ENCODE measurements around the gene CATSPERB. TPM values are rescaled to one million over a fixed set of nuclear protein-coding genes. Genes with fewer than 3 reads are reported as not detected.

Gene CATSPERB
- total and polyA plus RNA-seq, 2 experiments from 2014 or later: 0.27 to 0.38 TPM

DNA sequence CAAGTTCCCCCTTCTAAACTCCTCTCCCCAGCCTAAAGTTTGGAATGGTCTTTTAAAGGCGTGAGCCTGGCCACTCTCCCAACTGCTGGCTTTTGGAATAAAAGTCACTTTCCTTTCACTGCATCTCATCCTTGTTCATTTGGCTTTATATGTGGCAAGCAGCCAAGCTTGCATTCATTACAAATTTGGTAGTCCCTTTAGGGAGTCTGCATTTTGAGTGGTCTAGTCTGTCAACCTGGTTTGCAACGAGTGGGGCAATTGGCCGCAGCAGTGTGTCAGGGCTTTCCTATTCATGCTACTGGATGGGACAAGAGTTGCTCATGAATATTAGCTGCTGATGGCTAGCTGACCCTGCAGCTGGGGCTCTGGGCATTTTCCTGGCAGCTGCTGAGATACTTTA is 57.0 kb downstream of the CATSPERB start:
- TF ChIP-seq, protein P1, sequence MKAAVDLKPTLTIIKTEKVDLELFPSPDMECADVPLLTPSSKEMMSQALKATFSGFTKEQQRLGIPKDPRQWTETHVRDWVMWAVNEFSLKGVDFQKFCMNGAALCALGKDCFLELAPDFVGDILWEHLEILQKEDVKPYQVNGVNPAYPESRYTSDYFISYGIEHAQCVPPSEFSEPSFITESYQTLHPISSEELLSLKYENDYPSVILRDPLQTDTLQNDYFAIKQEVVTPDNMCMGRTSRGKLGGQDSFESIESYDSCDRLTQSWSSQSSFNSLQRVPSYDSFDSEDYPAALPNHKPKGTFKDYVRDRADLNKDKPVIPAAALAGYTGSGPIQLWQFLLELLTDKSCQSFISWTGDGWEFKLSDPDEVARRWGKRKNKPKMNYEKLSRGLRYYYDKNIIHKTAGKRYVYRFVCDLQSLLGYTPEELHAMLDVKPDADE (IDR thresholded peaks at IDR 0.05): no peak
- Mint-ChIP-seq H3K27ac (no peak overlapping the region), H3K36me3 (ENCODE audit: low read depth) (peaks cover 19% of the 10 kb centered on the region; the same call in 2 of the 3 replicates), H3K27me3 (ENCODE audit: insufficient read depth, low read depth, poor library complexity) (no peaks in the 10 kb centered on the region), H3K9me3 (peaks cover 53% of the 10 kb centered on the region), H3K4me1 (no peaks in the 10 kb centered on the region), H3K4me3 (no peak overlapping the region)
- Histone ChIP-seq H3K9me2 (ENCODE audit: insufficient read depth) (no peaks in the 10 kb centered on the region; the same call in 1 of the 2 replicates), H3K79me2 (replicated peaks; ENCODE audit: insufficient read depth) (no peaks in the 10 kb centered on the region), H3K27me3 (ENCODE audit: insufficient read depth) (no peaks in the 10 kb centered on the region), H3K4me3 (no peak overlapping the region), H3K36me3 (ENCODE audit: insufficient read depth) (peaks cover 9% of the 10 kb centered on the region; the same call in 1 of the 2 replicates), H3F3A (replicated peaks; ENCODE audit: low read depth) (no peaks in the 10 kb centered on the region), H4K20me1 (replicated peaks; ENCODE audit: insufficient read depth) (no peaks in the 10 kb centered on the region), H2AFZ (no peak overlapping the region), H3K27ac (ENCODE audit: low read depth) (no peak overlapping the region), H3K4me2 (no peak overlapping the region), H3K4me1 (ENCODE audit: insufficient read depth) (no peaks in the 10 kb centered on the region)
- DNase-seq (ENCODE audit: low spot score) (no peak), ATAC-seq (no peak)

DNA sequence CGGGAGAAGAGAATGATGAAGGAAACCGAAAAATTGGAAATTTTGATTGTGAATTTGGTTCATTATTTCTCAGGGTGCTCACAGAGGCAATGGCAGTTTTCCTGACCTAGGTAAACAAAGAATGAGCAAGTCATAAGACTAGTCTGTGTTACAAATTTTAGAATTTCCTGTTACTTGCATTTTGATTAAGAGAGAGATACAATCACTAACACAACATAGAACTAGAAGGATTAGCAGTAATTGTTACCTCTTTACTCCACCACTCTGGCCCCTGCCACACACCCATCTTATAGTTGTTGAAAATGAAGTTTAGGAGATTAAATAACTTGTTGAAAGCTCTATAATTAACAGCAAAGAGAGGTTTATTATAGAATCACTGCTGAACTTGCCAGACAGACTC is 62.0 kb downstream of the CATSPERB start:
- peaks cover 24% of the 10 kb centered on the region for H3K9me3 Mint-ChIP-seq
- Histone ChIP-seq H3K4me3 (no peak overlapping the region), H3K9me2 (ENCODE audit: insufficient read depth) (no peaks in the 10 kb centered on the region; the same call in 1 of the 2 replicates), H3K4me2 (no peak overlapping the region), H3K4me1 (ENCODE audit: insufficient read depth) (no peaks in the 10 kb centered on the region), H3K36me3 (ENCODE audit: insufficient read depth) (no peaks in the 10 kb centered on the region), H3K27me3 (ENCODE audit: insufficient read depth) (no peaks in the 10 kb centered on the region), H3K79me2 (replicated peaks; ENCODE audit: insufficient read depth) (no peaks in the 10 kb centered on the region), H4K20me1 (replicated peaks; ENCODE audit: insufficient read depth) (no peaks in the 10 kb centered on the region), H3K27ac (ENCODE audit: low read depth) (no peak overlapping the region), H2AFZ (no peak overlapping the region), H3F3A (replicated peaks; ENCODE audit: low read depth) (no peaks in the 10 kb centered on the region)
- no peak overlapping the region for H3K27ac Mint-ChIP-seq
- H3K27me3 Mint-ChIP-seq (ENCODE audit: insufficient read depth, low read depth, poor library complexity): no peaks in the 10 kb centered on the region
- H3K36me3 Mint-ChIP-seq (ENCODE audit: low read depth): peaks cover 3% of the 10 kb centered on the region; the same call in 1 of the 3 replicates
- DNase-seq (ENCODE audit: low spot score) (no peak), ATAC-seq (no peak)
- H3K4me3 Mint-ChIP-seq: no peak overlapping the region
- H3K4me1 Mint-ChIP-seq: no peaks in the 10 kb centered on the region
- TF ChIP-seq EZH2phosphoT487 (IDR thresholded peaks at IDR 0.05; ENCODE audit: unreplicated experiment) (no peak), POLR2AphosphoS5 (IDR thresholded peaks at IDR 0.05; ENCODE audit: low read depth) (no peak), CREB1 (CRISPR knock-in tag; IDR thresholded peaks at IDR 0.05; ENCODE audit: low read depth) (no peak), ZNF331 (CRISPR knock-in tag; IDR thresholded peaks at IDR 0.05; ENCODE audit: low read depth) (no peak)
- TF ChIP-seq, protein P2, sequence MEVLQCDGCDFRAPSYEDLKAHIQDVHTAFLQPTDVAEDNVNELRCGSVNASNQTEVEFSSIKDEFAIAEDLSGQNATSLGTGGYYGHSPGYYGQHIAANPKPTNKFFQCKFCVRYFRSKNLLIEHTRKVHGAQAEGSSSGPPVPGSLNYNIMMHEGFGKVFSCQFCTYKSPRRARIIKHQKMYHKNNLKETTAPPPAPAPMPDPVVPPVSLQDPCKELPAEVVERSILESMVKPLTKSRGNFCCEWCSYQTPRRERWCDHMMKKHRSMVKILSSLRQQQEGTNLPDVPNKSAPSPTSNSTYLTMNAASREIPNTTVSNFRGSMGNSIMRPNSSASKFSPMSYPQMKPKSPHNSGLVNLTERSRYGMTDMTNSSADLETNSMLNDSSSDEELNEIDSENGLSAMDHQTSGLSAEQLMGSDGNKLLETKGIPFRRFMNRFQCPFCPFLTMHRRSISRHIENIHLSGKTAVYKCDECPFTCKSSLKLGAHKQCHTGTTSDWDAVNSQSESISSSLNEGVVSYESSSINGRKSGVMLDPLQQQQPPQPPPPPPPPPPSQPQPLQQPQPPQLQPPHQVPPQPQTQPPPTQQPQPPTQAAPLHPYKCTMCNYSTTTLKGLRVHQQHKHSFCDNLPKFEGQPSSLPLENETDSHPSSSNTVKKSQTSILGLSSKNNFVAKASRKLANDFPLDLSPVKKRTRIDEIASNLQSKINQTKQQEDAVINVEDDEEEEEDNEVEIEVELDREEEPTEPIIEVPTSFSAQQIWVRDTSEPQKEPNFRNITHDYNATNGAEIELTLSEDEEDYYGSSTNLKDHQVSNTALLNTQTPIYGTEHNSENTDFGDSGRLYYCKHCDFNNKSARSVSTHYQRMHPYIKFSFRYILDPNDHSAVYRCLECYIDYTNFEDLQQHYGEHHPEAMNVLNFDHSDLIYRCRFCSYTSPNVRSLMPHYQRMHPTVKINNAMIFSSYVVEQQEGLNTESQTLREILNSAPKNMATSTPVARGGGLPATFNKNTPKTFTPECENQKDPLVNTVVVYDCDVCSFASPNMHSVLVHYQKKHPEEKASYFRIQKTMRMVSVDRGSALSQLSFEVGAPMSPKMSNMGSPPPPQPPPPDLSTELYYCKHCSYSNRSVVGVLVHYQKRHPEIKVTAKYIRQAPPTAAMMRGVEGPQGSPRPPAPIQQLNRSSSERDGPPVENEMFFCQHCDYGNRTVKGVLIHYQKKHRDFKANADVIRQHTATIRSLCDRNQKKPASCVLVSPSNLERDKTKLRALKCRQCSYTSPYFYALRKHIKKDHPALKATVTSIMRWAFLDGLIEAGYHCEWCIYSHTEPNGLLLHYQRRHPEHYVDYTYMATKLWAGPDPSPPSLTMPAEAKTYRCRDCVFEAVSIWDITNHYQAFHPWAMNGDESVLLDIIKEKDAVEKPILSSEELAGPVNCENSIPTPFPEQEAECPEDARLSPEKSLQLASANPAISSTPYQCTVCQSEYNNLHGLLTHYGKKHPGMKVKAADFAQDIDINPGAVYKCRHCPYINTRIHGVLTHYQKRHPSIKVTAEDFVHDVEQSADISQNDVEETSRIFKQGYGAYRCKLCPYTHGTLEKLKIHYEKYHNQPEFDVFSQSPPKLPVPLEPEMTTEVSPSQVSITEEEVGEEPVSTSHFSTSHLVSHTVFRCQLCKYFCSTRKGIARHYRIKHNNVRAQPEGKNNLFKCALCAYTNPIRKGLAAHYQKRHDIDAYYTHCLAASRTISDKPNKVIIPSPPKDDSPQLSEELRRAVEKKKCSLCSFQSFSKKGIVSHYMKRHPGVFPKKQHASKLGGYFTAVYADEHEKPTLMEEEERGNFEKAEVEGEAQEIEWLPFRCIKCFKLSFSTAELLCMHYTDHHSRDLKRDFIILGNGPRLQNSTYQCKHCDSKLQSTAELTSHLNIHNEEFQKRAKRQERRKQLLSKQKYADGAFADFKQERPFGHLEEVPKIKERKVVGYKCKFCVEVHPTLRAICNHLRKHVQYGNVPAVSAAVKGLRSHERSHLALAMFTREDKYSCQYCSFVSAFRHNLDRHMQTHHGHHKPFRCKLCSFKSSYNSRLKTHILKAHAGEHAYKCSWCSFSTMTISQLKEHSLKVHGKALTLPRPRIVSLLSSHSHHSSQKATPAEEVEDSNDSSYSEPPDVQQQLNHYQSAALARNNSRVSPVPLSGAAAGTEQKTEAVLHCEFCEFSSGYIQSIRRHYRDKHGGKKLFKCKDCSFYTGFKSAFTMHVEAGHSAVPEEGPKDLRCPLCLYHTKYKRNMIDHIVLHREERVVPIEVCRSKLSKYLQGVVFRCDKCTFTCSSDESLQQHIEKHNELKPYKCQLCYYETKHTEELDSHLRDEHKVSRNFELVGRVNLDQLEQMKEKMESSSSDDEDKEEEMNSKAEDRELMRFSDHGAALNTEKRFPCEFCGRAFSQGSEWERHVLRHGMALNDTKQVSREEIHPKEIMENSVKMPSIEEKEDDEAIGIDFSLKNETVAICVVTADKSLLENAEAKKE (CRISPR knock-in tag; IDR thresholded peaks at IDR 0.05): no peak
- TF ChIP-seq, protein P3, sequence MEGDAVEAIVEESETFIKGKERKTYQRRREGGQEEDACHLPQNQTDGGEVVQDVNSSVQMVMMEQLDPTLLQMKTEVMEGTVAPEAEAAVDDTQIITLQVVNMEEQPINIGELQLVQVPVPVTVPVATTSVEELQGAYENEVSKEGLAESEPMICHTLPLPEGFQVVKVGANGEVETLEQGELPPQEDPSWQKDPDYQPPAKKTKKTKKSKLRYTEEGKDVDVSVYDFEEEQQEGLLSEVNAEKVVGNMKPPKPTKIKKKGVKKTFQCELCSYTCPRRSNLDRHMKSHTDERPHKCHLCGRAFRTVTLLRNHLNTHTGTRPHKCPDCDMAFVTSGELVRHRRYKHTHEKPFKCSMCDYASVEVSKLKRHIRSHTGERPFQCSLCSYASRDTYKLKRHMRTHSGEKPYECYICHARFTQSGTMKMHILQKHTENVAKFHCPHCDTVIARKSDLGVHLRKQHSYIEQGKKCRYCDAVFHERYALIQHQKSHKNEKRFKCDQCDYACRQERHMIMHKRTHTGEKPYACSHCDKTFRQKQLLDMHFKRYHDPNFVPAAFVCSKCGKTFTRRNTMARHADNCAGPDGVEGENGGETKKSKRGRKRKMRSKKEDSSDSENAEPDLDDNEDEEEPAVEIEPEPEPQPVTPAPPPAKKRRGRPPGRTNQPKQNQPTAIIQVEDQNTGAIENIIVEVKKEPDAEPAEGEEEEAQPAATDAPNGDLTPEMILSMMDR (conservative IDR thresholded peaks at IDR 0.05; ENCODE audit: low read depth in 2 of 2): no peak
- TF ChIP-seq, protein P1 (IDR thresholded peaks at IDR 0.05): no peak

Measured in GM23338 (cell line).